ENCODE results near the gene RAPGEF1.
A peak's percentile ranks its signal among the peaks of the same experiment; 100 is the strongest.

GRCh38 chr9:131641618-131642495 lies 98.0 kb downstream of the RAPGEF1 start:
- TF ChIP-seq CTCF (conservative IDR thresholded peaks at IDR 0.05; ENCODE audit: low read depth, low read length) = peak; percentile 22; the same call in 1 of the 2 replicates
- TF ChIP-seq EZH2 (IDR thresholded peaks at IDR 0.05; ENCODE audit: borderline replicate concordance, low read depth, low read length, poor library complexity, severe bottlenecking) = no peak

All from A673 (cell line).